Measurements from ENCODE around the gene FTH1.
A peak's percentile ranks its signal among the peaks of the same experiment; 100 is the strongest.

- TF ChIP-seq CTCF (IDR thresholded peaks at IDR 0.05) (no peak), POLR2AphosphoS5 (IDR thresholded peaks at IDR 0.05; ENCODE audit: low read depth, low read length) (peak; percentile 17; the same call in 1 of the 2 replicates)
These were observed 3.3 kb downstream of the FTH1 start for GRCh38 chr11:61964058-61964665.

Measured in Panc1 (cell line).